Hippocampal formation (tissue), 2 donors: ENCODE results near the gene NRBP1.
A peak's percentile ranks its signal among the peaks of the same experiment; 100 is the strongest.

Source experiments
- DNase-seq, 2 donors: peaks; one replicate each; lab custom pipeline; 2025; lab: John Stamatoyannopoulos, UW

NRBP1 gene

GRCh38 chr2:27428213-27428977 lies at the start of gene NRBP1:
TSS of gene NRBP1 (plus strand) at chr2:27428631. CDS start at chr2:27433274, 4,643 bp downstream.
- peak; percentile 86 to 92 for DNase-seq

- DNase-seq, result no peak
Measured at GRCh38 chr2:27378809-27379290, 49.6 kb upstream of the NRBP1 start.

GRCh38 chr2:27379383-27379835 lies 49.0 kb upstream of the NRBP1 start:
- no peak for DNase-seq

DNA sequence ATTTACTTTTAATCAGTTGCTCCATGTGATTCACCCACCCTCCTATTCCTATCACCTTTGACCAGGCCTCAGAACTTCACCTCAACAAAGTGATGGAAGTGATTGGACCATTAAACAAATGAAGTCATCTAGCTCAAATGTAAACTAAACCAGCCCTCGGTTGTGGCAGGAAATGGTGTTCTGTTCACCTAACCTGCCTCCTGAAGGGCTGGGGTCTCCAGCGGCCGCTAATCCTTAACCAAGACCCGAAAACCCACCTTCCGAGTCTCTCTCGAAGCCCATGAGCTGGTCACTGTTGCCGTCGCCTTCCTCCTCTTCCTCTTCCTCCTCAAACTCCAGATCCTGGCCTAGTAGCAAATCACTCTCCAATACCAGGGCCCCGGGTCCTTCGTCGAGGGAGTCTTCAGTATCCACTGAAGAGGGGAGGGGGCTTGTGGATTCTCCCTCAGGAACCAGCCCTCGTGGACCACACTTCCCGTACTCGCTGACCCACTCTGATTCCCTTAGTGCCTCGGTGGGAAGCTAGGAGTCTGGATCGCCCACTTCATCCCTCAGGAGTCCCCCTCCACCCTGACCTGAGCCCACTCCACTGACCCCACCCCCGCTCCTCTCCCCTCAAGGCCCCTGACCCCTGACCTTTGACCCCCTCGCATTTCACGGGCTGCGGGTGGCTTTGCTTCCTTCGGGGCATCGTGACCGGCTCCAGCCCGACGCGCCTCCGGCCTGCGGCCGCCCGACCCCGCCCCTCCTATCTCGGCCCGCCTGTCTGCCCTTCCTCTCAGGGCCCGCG lies 48.4 kb upstream of the NRBP1 start:
- DNase-seq, result peak; percentile 48 to 88

GRCh38 chr2:27380626-27381545 lies 47.5 kb upstream of the NRBP1 start, which contains the start of gene ZNF513:
TSS of gene ZNF513 (minus strand) at chr2:27380734. CDS start at chr2:27380526, 208 bp downstream.
- DNase-seq, result peak; percentile 96 to 97

DNA sequence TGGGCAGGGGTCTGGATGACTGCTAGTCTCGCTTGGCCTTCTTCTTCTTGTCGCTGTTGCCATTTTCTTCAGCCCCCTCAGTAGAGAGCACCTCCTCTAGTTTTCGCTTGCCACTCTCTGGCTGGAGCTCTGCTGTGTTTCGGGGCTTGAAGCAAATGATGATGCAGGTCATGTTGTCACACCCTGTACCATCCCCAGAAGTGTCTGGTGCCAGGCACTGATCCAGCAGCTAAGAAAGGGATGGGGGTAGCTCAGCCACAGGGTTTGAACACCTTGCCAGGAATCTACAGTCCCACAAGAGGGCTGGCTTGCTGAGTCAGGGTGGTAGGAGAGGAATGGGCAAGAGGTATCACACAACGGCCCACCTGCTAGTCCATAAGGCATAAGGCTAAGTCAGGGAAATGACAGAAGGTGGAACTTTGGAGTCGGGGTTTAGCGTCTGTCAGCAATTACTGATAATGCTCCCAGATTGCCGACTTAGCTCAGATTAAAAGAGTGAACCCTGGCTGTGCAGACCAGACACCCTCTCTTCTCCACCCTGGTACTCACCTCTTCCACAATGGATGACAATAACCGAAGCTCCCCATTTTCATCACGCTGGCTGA lies 46.8 kb upstream of the NRBP1 start:
- no peak for DNase-seq

GRCh38 chr2:27390822-27391679 lies 37.4 kb upstream of the NRBP1 start:
- DNase-seq, result no peak

GRCh38 chr2:27393225-27393624 lies 35.2 kb upstream of the NRBP1 start:
- DNase-seq, result no peak

DNA sequence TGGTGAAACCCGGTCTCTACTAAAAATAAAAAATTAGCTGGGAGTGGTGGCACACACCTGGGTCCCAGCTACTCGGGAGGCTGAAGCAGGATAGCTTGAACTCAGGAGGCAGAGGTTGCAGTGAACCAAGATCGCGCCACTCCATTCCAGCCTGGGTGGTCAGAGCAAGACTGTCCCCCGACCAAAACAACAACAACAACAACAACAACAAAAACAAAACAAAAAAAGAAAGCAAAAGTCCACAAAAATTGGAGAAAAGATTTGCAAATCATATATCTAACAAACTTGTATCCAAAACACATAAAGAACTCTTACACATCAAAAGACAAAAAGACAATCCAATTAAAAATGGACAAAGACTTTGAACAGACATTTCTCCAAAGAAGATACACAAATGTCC lies 29.5 kb upstream of the NRBP1 start:
- DNase-seq, result no peak

DNA sequence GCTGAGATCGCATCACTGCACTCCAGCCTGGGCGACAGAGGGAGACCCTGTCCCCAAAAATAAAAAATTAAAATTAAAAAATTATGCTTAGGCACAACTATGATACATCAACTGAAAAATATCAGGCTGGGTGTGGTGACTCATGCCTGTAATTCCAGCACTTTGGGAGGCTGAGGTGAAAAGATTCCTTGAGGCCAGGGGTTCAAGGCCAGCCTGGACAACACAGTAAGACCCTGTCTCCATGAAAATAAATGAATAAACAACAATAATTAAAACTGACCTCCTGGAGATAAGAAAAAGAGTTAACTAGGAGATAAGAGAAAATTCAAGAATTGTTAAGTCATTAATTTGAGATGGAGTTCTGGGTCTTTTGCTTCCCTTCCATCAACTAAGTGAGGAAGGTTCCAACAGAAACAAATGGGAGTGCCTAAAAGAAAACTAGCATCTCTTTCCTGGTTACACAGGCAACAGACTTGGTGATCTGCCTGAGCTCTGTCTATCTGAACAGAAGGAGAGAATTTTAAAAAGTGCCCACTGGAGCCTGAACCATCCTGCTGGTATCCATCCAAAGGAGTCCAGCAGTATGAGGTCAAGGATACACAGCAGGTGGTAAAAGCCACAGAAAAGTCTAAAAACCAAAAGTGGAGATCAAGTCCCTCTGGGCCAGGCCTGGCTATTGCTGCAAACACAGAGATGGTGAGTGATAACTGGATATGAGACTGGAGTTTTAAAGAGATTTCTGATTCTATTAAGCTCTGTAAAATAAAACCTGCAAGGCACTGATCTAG lies 27.9 kb upstream of the NRBP1 start:
- DNase-seq, result no peak

DNA sequence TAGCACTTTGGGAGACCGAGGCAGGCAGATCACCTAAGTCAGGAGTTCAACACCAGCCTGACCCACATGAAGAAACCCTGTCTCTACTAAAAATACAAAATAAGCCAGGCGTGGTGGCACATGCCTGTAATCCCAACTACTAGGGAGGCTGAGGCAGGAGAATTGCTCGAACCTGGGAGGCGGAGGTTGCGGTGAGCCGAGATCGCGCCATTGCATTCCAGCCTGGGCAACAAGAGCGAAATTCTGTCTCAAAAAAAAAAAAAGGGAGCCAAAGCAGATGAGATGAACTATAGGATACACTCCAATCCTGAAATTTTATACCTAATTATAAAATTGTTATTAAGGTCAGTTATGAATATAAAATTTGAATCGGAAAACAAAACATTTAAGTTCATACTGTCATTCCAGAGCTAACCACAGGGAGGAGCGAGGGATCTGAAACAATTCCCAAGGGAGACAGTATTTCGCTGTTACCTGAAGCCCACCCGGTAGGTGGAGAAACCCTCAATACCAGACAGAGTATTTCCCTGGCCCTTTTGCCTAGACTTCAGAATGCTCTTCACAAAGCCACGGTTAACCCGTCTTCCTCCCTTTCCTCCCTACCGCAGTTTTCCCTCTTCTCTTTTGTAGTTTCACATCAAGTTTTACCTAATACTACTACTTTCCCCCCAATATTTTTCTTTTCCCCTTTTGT lies 20.5 kb upstream of the NRBP1 start:
- peak in 1 of 2 donors; percentile 31 for DNase-seq

GRCh38 chr2:27408601-27409320 lies 19.7 kb upstream of the NRBP1 start:
- DNase-seq, result no peak

DNA sequence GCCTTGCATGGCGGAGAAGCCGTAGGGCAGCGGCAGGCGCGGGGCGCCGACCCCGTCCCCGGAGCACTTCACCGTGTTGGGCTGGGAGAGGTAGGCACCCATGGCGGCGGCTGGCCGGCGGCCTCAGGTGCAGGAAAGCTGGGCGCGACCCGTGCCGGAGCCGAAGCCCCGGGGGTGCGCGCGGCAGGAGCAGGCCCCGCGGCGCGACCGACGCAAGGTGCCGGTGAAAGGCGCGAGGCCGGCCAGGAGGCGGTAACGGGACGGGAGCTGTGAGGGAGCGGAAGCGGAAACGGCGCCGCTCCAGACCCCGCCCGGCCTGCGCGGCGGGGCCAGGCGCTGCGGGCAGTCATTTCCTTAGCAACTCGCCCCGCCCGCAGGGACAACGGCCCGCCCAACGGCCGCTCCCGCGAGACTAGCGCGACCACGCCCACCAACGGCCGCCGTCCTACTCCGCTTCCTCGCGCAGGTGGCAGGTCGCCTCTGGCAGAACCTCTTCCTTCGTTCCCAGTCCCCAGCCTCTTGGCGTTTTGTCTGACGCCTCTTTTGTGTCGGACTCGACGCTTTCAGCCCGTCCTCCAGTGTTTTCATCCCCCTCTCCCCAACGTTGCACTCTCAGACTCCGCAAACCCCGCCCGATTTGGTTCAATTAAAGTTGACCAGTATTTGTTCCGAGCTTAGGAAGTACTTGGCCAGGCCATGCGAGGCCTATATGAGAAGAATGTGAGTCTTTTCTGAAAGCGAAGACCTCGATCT lies 18.9 kb upstream of the NRBP1 start, which contains the start of gene PPM1G:
PPM1G (minus strand) TSS at position 271 of the 753 bp plus-strand sequence; CDS start at position 102, 169 bp downstream.
- peak; percentile 92 to 93 for DNase-seq

DNA sequence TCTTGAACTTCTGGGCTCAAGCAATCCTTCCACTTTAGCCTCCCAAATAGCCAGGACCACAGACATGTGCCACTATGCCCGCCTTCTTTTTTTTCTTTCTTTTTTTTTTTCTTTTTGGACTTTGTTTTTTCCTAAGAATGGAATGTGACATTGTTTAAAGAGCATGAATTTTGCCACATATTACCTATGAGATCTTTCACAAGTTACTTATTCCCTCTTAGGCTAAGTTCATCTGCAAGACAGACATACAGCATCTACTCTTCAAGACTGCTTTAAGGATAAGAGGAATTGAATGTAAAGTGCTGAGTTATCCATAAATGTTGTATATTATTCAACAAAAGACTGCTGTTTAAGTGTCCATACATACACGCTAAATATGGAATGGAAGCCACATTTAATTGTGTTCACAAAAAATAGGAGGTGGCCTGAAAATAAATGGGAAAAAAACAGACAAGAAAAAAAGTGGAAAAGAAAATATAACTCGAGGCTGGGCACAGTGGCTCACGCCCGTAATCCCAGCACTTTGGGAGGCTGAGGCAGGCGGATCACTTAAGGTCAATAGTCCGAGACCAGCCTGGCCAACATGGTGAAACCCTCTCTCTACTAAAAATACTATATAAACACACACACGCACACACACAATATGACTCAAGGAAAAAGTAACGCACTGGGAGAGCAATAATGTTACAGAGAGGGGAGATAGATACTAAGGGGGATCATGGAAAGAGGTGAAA lies 15.8 kb upstream of the NRBP1 start:
- no peak for DNase-seq

- no peak for DNase-seq
Measured at GRCh38 chr2:27416151-27416550, 12.3 kb upstream of the NRBP1 start.

DNA sequence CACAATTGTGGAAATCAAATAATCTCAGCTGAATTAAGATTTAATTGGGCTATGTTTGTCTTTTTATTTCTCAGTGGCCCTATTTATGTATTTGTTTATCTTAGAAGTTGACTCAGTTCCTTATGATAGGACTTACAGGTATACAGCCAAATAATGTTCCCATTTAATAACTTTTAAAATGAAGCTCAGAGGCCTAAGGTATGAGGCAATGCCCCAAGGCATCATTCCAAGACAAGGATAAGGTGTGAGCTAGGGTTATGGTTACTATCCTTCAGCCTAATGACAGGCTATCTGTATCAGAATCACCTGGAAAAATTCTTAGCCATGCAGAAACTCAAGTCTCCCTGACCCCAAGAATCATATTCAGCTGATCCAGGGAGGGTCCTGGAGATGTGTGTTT lies 7.4 kb upstream of the NRBP1 start:
- no peak for DNase-seq
